Left ventricle myocardium inferior (tissue), 1 donor: ENCODE measurements around the gene CCM2. TPM values are rescaled to one million over a fixed set of nuclear protein-coding genes. Genes with fewer than 3 reads are reported as not detected.
"Not testable (repeated sequence)": the region's sequence is repeated elsewhere in the genome, so short reads cannot be mapped to it uniquely, and the experiment has no call there.

ENCODE experiments used
- DNase-seq: peaks from one replicate; pipeline ENCODE4 v3.0.0-alpha.2; 2020
- H3K27ac ChIP-seq: fragments of 200-600 bp; replicated peaks from 2 replicates; pipeline ENCODE4 v1.8.0; 2021
- H3K27me3 ChIP-seq: fragments of 200-600 bp; 2 replicates; pipeline ENCODE4 v1.8.0; 2021; ENCODE audit warnings: low read depth
- H3K36me3 ChIP-seq: fragments of 200-600 bp; 2 replicates; pipeline ENCODE4 v1.8.0; 2021
- H3K4me1 ChIP-seq: fragments of 200-600 bp; 2 replicates; pipeline ENCODE4 v1.8.0; 2021
- H3K4me3 ChIP-seq: fragments of 200-600 bp; 2 replicates; pipeline ENCODE4 v1.8.0; 2021; ENCODE audit warnings: mild to moderate bottlenecking, moderate library complexity
- H3K9me3 ChIP-seq: fragments of 200-600 bp; replicated peaks from 2 replicates; pipeline ENCODE4 v1.8.0; 2021
- intact Hi-C: fragments of 100-400 bp; cut with micrococcal nuclease; formaldehyde crosslinking; loops from one replicate; pipeline ENCODE4 v1.11.0; 2022
- total RNA-seq: library from RNA; stranded (reverse); fragmentation: NEBNext Ultra II Directional; extraction: Animal tissue kit (Norgen Biotek cat#: 25700); gene quantifications from one replicate; pipeline ENCODE4 v1.2.1, GENCODE V29; 2021
- TF ChIP-seq, protein P1 (sequence below): fragments of 200-600 bp; IDR thresholded peaks from 2 replicates; pipeline ENCODE4 v1.8.0; 2021; ENCODE audit warnings: antibody characterized with exemption, mild to moderate bottlenecking, borderline replicate concordance
- donor health status: DM: no; HTN: yes; CAD: no; lungs with severe emphysema.

CCM2 gene
- total RNA-seq, 1 donor from 2014 or later: 24.5 TPM

DNA sequence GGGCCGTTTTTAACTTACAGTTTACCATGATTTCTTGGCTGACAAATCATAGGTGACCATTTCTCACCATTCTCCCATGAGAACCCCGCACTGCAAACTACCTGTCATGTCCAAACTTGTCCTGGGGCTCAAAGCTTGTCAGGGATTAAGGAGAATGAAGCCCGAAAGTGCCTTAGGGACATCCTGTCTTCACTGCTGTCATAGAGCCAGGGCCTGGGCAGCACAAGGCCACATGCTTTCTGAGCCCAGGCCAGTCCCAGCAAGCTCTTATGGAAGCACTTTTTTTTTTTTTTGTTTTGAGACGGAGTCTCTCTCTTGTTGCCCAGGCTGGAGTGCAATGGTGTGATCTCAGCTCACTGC, 33.9 kb downstream of the CCM2 start:
- Histone ChIP-seq H3K27ac (peak overlapping the region; percentile 25), H3K4me1 (peaks cover 28% of the 10 kb centered on the region), H3K27me3 (no peaks in the 10 kb centered on the region), H3K36me3 (peaks cover 8% of the 10 kb centered on the region), H3K9me3 (no peaks in the 10 kb centered on the region), H3K4me3 (no peak overlapping the region)
- TF ChIP-seq, protein P1, sequence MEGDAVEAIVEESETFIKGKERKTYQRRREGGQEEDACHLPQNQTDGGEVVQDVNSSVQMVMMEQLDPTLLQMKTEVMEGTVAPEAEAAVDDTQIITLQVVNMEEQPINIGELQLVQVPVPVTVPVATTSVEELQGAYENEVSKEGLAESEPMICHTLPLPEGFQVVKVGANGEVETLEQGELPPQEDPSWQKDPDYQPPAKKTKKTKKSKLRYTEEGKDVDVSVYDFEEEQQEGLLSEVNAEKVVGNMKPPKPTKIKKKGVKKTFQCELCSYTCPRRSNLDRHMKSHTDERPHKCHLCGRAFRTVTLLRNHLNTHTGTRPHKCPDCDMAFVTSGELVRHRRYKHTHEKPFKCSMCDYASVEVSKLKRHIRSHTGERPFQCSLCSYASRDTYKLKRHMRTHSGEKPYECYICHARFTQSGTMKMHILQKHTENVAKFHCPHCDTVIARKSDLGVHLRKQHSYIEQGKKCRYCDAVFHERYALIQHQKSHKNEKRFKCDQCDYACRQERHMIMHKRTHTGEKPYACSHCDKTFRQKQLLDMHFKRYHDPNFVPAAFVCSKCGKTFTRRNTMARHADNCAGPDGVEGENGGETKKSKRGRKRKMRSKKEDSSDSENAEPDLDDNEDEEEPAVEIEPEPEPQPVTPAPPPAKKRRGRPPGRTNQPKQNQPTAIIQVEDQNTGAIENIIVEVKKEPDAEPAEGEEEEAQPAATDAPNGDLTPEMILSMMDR: no peak
- intact Hi-C loops: no loop called here
- DNase-seq: no peak

DNA sequence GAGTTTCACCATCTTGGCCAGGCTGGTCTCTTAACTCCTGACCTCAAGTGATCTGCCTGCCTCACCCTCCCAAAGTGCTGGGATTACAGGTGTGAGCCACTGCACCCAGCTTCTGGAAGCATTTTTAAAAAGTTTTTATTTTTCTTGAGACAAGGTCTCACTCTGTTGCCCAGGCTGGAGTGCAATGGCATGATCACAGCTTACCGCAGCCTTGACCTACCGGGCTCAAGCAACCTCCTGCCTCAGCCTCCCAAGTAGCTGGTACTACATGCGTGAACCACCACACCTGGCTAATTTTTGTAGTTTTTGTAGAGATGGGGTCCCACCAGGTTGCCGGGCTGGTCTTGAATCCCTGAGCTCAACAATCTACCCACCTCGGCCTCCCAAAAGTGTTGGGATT, 34.7 kb downstream of the CCM2 start:
- H3K27ac ChIP-seq, H3K9me3 ChIP-seq, H3K4me3 ChIP-seq, H3K27me3 ChIP-seq, DNase-seq, intact Hi-C loops: not testable (repeated sequence)
- Histone ChIP-seq H3K4me1 (peaks cover 28% of the 10 kb centered on the region), H3K36me3 (peaks cover 16% of the 10 kb centered on the region)

DNA sequence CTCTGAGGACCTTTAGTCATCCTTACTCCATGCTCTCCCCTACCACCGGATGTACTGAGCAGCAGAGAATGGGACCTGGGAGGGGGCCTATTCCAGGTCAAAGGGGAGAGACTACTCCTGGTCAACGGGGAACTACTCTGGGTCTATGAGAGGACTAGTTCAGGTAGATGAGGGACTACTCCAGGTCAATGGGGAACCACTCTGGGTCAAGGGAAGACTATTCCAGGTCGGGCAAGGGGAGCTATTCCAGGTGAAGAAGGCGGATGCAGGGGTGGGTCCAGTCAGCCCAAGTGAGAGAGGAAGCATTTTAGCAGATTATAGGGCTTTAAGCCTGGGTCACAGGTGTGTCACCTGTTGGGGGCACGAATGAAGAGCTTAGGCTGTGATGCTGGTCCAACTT, 35.4 kb downstream of the CCM2 start:
- Histone ChIP-seq H3K27ac (no peak overlapping the region), H3K4me1 (peaks cover 28% of the 10 kb centered on the region), H3K36me3 (peaks cover 22% of the 10 kb centered on the region), H3K4me3 (no peak overlapping the region), H3K9me3 (no peaks in the 10 kb centered on the region), H3K27me3 (no peaks in the 10 kb centered on the region)
- intact Hi-C loops: no loop called here
- TF ChIP-seq, protein P1: no peak
- DNase-seq: no peak

DNA sequence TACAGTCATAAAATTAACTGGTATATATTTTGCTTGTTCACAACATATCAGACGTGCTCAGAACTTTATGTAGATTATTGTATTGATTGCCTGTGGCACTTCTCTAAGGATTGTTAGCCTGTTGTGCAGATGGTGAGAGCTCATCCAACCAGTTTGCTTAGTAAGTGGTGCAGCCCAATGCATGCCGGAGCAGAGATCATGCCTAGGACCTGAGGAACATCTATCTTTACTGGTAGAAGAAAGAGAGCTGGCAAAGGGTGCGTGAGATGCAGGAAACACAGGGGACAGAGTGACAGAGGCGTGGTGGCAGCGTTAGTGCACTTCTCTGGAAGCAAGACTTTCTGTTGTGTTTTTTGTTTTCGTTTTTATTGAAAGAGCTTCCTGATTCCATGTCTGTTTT, 35.9 kb downstream of the CCM2 start:
- Histone ChIP-seq H3K4me3 (no peak overlapping the region), H3K36me3 (peaks cover 28% of the 10 kb centered on the region), H3K27me3 (no peaks in the 10 kb centered on the region), H3K4me1 (peaks cover 28% of the 10 kb centered on the region), H3K9me3 (no peaks in the 10 kb centered on the region), H3K27ac (no peak overlapping the region)
- TF ChIP-seq, protein P1: no peak
- no peak for DNase-seq
- intact Hi-C loops: no loop called here

DNA sequence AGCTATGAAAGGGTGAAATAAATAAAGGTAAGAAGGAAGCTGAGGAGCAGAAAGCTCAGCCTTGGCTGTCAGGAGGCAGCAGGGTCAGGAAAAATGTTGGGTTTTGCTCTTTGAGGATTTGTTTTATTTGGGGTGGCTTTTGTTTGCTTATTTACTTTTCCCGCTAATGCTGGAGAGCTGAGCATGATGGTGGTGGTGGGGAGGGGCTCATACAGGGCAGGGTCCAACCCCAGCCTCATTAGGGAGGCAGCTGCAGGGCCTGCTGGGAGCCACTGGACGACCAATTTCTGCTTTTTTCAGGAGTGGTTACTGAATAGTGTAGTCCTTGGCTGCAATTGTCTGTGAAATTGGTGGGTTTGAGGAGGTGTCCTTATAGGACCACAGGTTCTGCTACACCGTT, 36.3 kb downstream of the CCM2 start:
- H3K27me3 ChIP-seq: no peaks in the 10 kb centered on the region
- H3K4me1 ChIP-seq: peaks cover 28% of the 10 kb centered on the region
- peaks cover 32% of the 10 kb centered on the region for H3K36me3 ChIP-seq
- TF ChIP-seq, protein P1: no peak
- no peak for DNase-seq
- no peak overlapping the region for H3K4me3 ChIP-seq
- H3K27ac ChIP-seq: no peak overlapping the region
- H3K9me3 ChIP-seq: no peaks in the 10 kb centered on the region
- intact Hi-C loops: no loop called here

DNA sequence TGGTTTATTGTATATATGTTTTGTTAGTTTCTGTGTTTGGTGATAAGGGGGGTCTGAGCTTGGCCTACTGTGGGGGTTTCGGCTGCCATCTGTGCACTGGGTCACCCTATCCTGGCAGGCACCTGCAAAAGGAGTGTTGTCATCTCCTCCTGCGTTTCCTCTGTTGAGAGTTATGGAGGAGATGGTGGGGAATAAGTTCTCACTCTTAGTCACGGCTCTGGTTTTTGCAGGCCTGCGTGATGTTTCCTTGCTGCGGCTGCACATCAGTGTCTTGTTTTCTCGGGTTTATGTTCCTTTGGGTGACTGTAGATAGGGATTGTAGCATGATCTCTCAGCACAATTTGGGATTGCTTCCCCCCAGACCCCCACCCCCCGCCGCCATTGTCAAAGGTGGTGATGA, 36.8 kb downstream of the CCM2 start:
- intact Hi-C loops: no loop called here
- TF ChIP-seq, protein P1: no peak
- H3K9me3 ChIP-seq: no peaks in the 10 kb centered on the region
- H3K4me3 ChIP-seq: no peak overlapping the region
- H3K27me3 ChIP-seq: no peaks in the 10 kb centered on the region
- no peak for DNase-seq
- peaks cover 28% of the 10 kb centered on the region for H3K4me1 ChIP-seq
- H3K36me3 ChIP-seq: peaks cover 37% of the 10 kb centered on the region
- no peak overlapping the region for H3K27ac ChIP-seq
